ENCODE results near the gene RHCG. TPM values are rescaled to one million over a fixed set of nuclear protein-coding genes. Genes with fewer than 3 reads are reported as not detected.

The RHCG gene
- total and polyA plus RNA-seq, 2 of the 4 experiments (the other 2 are of a cell fraction), result not detected

DNA sequence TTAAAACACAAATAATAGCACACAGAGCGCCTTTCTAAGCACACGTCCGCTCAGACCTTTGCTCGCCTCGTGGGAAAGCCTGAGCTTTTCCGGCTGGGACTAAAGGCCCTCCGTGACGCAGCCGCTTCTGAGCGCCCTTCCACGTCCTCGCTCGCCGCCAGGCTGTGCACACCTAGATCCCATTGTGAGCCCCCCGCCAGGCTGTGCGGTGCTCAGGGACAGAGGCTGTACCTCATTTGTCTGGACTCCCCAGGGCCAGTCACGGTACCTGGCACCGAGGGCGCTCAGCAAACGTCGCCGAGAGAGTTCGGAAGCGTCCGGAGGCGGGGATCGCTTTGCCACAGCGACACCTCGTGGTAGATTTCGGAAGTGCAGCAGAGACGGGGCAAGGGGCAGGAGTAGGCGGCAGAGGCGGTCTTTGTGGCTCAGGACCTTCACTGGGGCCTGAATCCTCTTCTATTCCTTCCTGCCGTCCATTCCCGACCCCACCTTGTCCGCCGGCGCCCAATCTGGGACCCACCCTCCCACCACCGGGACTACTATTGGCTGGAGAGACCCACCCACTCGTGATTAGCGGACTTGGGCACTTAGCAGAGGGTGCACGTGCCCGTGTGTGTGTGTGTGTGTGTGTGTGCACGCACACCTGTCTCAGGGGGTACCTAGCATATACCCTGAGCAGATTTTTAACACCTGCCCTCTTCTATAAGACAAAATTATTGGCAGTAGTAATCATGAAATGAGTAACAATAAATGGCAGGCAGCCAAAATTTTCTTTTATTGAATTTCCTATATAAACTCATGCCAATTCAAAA is 65.6 kb downstream of the RHCG start:
- BruUV-seq (replicated peaks), result no TSS peak
- H4K8ac ChIP-seq (ENCODE audit: low read depth in 2 of 2, low read length in 2 of 2), result no peak overlapping the region
- H3K27me3 ChIP-seq (ENCODE audit: control insufficient read depth, insufficient read depth, low read length), result peaks cover 43% of the 10 kb centered on the region
- H3K4me2 ChIP-seq (ENCODE audit: low read depth, low read length), result peak overlapping the region; percentile 87
- no peak overlapping the region for H2BK15ac ChIP-seq (ENCODE audit: low read depth, low read length)
- H3K4ac ChIP-seq (ENCODE audit: low read depth, low read length), result no peak overlapping the region
- H3K4me3 ChIP-seq (ENCODE audit: insufficient read depth, low read depth, low read length), result peak overlapping the region; percentile 42
- no peak overlapping the region for H4K91ac ChIP-seq (ENCODE audit: insufficient read depth, low read depth, low read length)
- ChIA-PET POLR2A (ENCODE audit: unreplicated experiment) (interaction anchor here (0.7 kb wide), 1 partner anchor 925 kb away, joined by 3 read pairs; no protein-coding TSS in a partner anchor), CTCF (interaction anchor here (0.6 to 1.5 kb wide), 9 partner anchors 10 to 74 kb away, joined by 3 to 37 read pairs (median 4); no protein-coding TSS in a partner anchor)
- no peaks in the 10 kb centered on the region for H3K36me3 ChIP-seq (ENCODE audit: control insufficient read depth, insufficient read depth, low read length)
- intact Hi-C loops (cut with micrococcal nuclease) (loop anchor here (1.0 to 5.0 kb wide), 3 partner anchors 72 to 224 kb away; no protein-coding TSS in a partner anchor), dilution Hi-C loops (cut with HindIII; ENCODE audit: low sequenced_read_pairs, unreplicated experiment) (no loop called here), in situ Hi-C loops (cut with MboI; ENCODE audit: low sequenced_read_pairs) (loop anchor here (5.0 kb wide), 1 partner anchor 68 kb away; no protein-coding TSS in a partner anchor)
- no peak overlapping the region for H2BK5ac ChIP-seq (ENCODE audit: low read depth, low read length, poor library complexity, severe bottlenecking)
- no peak overlapping the region for H4K5ac ChIP-seq (ENCODE audit: low read depth, low read length)
- H2AFZ ChIP-seq (replicated peaks; ENCODE audit: low read length, poor library complexity), result peak overlapping the region; percentile 95
- no peak overlapping the region for H3K9ac ChIP-seq (ENCODE audit: low read depth, low read length)
- H3K27ac ChIP-seq (ENCODE audit: insufficient read depth, low read length), result no peak overlapping the region
- H3K14ac ChIP-seq (replicated peaks; ENCODE audit: low read depth, low read length), result no peak overlapping the region
- H3K79me1 ChIP-seq (ENCODE audit: low read depth in 1 of 2, low read length in 2 of 2), result no peaks in the 10 kb centered on the region
- H2BK120ac ChIP-seq (ENCODE audit: low read depth, low read length), result no peak overlapping the region
- 1% methylated on average over 14 of the region's 44 CpGs; no CpG with 5 or more reads in 1 of the 2 experiments for WGBS, 2 experiments (ENCODE audit: extremely low coverage in 2 of 2, insufficient read length in 1 of 2)
- H3K18ac ChIP-seq (ENCODE audit: low read depth, low read length), result no peak overlapping the region
- H2AK9ac ChIP-seq (replicated peaks; ENCODE audit: low read depth, low read length, poor library complexity), result peak overlapping the region; percentile 31
- ATAC-seq (ENCODE audit: low read depth), result peak; percentile 99
- no peaks in the 10 kb centered on the region; the same call in 1 of the 2 replicates for H3K9me1 ChIP-seq (ENCODE audit: insufficient read depth, low read length)
- H3K9me3 ChIP-seq (ENCODE audit: control insufficient read depth, insufficient read depth, low read length), result no peaks in the 10 kb centered on the region
- H2BK20ac ChIP-seq (ENCODE audit: low read depth, low read length), result no peak overlapping the region
- no peak overlapping the region for H3K56ac ChIP-seq (ENCODE audit: extremely low read depth, insufficient read depth, low read length)
- H4K20me1 ChIP-seq (ENCODE audit: insufficient read depth, low read length), result peaks cover 4% of the 10 kb centered on the region; the same call in 1 of the 2 replicates
- H2AK5ac ChIP-seq (ENCODE audit: low read depth, low read length), result no peak overlapping the region
- H3K23ac ChIP-seq (ENCODE audit: low read depth, low read length), result no peak overlapping the region
- DNase-seq, result peak; percentile 43
- no peaks in the 10 kb centered on the region for H3K4me1 ChIP-seq (ENCODE audit: control insufficient read depth, insufficient read depth, low read length)
- no peak for TF ChIP-seq RCOR1 (IDR thresholded peaks at IDR 0.05; ENCODE audit: insufficient replicate concordance, low read length)
- TF ChIP-seq RFX5 (IDR thresholded peaks at IDR 0.05; ENCODE audit: low read depth, low read length), result no peak
- peak; percentile 81 for TF ChIP-seq RAD21 (IDR thresholded peaks at IDR 0.05; ENCODE audit: low read length)
- peak; percentile 64; the same call in 1 of the 2 replicates for TF ChIP-seq MAZ (IDR thresholded peaks at IDR 0.05; ENCODE audit: borderline replicate concordance, low read depth, low read length)
- no peak for TF ChIP-seq MAFK (IDR thresholded peaks at IDR 0.05; ENCODE audit: low read depth, low read length)
- TF ChIP-seq FOS (IDR thresholded peaks at IDR 0.05; ENCODE audit: low read depth, low read length), result no peak
- no peak for TF ChIP-seq CEBPB (IDR thresholded peaks at IDR 0.05; ENCODE audit: low read depth, low read length)
- TF ChIP-seq, protein P1, sequence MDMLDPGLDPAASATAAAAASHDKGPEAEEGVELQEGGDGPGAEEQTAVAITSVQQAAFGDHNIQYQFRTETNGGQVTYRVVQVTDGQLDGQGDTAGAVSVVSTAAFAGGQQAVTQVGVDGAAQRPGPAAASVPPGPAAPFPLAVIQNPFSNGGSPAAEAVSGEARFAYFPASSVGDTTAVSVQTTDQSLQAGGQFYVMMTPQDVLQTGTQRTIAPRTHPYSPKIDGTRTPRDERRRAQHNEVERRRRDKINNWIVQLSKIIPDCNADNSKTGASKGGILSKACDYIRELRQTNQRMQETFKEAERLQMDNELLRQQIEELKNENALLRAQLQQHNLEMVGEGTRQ (IDR thresholded peaks at IDR 0.05; ENCODE audit: low read depth, low read length), result no peak
- TF ChIP-seq BHLHE40 (IDR thresholded peaks at IDR 0.05; ENCODE audit: low read depth, low read length), result 0 out of 2 replicates have a peak, but pooled peaks have one; percentile 7
- no peak for TF ChIP-seq NFE2L2 (IDR thresholded peaks at IDR 0.05; ENCODE audit: low read depth, low read length)
- TF ChIP-seq POLR2A (IDR thresholded peaks at IDR 0.05; ENCODE audit: low read depth, low read length), result no peak
- TF ChIP-seq CHD1 (IDR thresholded peaks at IDR 0.05; ENCODE audit: low read depth, low read length), result no peak
- peak; percentile 84 for TF ChIP-seq SMC3 (IDR thresholded peaks at IDR 0.05; ENCODE audit: low read depth, low read length)
- 0 out of 2 replicates have a peak, but pooled peaks have one; percentile 21 for TF ChIP-seq MXI1 (IDR thresholded peaks at IDR 0.05; ENCODE audit: borderline replicate concordance, low read depth, low read length)
- TF ChIP-seq, protein P2, sequence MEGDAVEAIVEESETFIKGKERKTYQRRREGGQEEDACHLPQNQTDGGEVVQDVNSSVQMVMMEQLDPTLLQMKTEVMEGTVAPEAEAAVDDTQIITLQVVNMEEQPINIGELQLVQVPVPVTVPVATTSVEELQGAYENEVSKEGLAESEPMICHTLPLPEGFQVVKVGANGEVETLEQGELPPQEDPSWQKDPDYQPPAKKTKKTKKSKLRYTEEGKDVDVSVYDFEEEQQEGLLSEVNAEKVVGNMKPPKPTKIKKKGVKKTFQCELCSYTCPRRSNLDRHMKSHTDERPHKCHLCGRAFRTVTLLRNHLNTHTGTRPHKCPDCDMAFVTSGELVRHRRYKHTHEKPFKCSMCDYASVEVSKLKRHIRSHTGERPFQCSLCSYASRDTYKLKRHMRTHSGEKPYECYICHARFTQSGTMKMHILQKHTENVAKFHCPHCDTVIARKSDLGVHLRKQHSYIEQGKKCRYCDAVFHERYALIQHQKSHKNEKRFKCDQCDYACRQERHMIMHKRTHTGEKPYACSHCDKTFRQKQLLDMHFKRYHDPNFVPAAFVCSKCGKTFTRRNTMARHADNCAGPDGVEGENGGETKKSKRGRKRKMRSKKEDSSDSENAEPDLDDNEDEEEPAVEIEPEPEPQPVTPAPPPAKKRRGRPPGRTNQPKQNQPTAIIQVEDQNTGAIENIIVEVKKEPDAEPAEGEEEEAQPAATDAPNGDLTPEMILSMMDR (conservative IDR thresholded peaks at IDR 0.05; ENCODE audit: low read depth, low read length), result peak; percentile 90
